ENCODE data around the gene ARHGEF25.

ARHGEF25 gene

GRCh38 chr12:57623385-57623784 lies 12.2 kb downstream of the ARHGEF25 start:
- Histone ChIP-seq H3K23ac (ENCODE audit: low read length) (no peak overlapping the region), H3K18ac (ENCODE audit: low read length) (no peak overlapping the region), H3K79me1 (ENCODE audit: low read length) (no peaks in the 10 kb centered on the region), H4K8ac (ENCODE audit: low read depth, low read length) (no peak overlapping the region), H3K36me3 (ENCODE audit: control insufficient read depth in 1 of 2, insufficient read depth in 2 of 2, low read length in 2 of 2) (no peaks in the 10 kb centered on the region), H3K4me3 (ENCODE audit: low read depth, low read length) (no peak overlapping the region), H2AFZ (ENCODE audit: insufficient read depth, low read length, poor library complexity) (no peak overlapping the region), H4K91ac (ENCODE audit: low read depth, low read length) (no peak overlapping the region), H2BK120ac (ENCODE audit: insufficient read depth, low read length, poor library complexity) (no peak overlapping the region), H3K9me3 (ENCODE audit: insufficient read depth, low read depth, low read length) (peaks cover 8% of the 10 kb centered on the region), H4K12ac (ENCODE audit: low read depth, low read length) (no peak overlapping the region), H3K14ac (ENCODE audit: low read length) (no peak overlapping the region), H3K27ac (ENCODE audit: low read depth, low read length) (no peak overlapping the region), H2BK5ac (ENCODE audit: low read depth, low read length, poor library complexity) (no peak overlapping the region), H3K27me3 (ENCODE audit: insufficient read depth, low read length) (peaks cover 80% of the 10 kb centered on the region), H3K4me2 (ENCODE audit: low read length) (no peak overlapping the region), H2BK12ac (ENCODE audit: low read length) (no peak overlapping the region), H3K79me2 (ENCODE audit: control insufficient read depth, insufficient read depth, low read length, poor library complexity) (no peaks in the 10 kb centered on the region), H3K9ac (ENCODE audit: low read length) (no peak overlapping the region), H2AK5ac (ENCODE audit: low read length) (no peak overlapping the region), H3K4me1 (ENCODE audit: control insufficient read depth in 1 of 2, insufficient read depth in 2 of 2, low read length in 2 of 2) (peaks cover 4 to 9% of the 10 kb centered on the region in 2 experiments), H3K4ac (ENCODE audit: low read depth, low read length) (no peak overlapping the region)
- WGBS (ENCODE audit: extremely low coverage, insufficient coverage, insufficient read length): 100% methylated on average over 2 of the region's 2 CpGs
- DNase-seq: no peak

GRCh38 chr12:57623811-57624390 lies 12.7 kb downstream of the ARHGEF25 start:
- no peak overlapping the region for H2AK5ac ChIP-seq (ENCODE audit: low read length)
- no peak overlapping the region for H2BK12ac ChIP-seq (ENCODE audit: low read length)
- H3K23ac ChIP-seq (ENCODE audit: low read length): no peak overlapping the region
- H3K36me3 ChIP-seq (ENCODE audit: control insufficient read depth in 1 of 2, insufficient read depth in 2 of 2, low read length in 2 of 2): no peaks in the 10 kb centered on the region
- no peak overlapping the region for H3K18ac ChIP-seq (ENCODE audit: low read length)
- WGBS (ENCODE audit: extremely low coverage, insufficient coverage, insufficient read length): no CpG with 5 or more reads among the region's 5 CpGs
- H3K14ac ChIP-seq (ENCODE audit: low read length): no peak overlapping the region
- no peak overlapping the region for H2AFZ ChIP-seq (ENCODE audit: insufficient read depth, low read length, poor library complexity)
- no peak overlapping the region for H3K27ac ChIP-seq (ENCODE audit: low read depth, low read length)
- no peak overlapping the region for H3K9ac ChIP-seq (ENCODE audit: low read length)
- no peak overlapping the region for H3K4me3 ChIP-seq (ENCODE audit: low read depth, low read length)
- H2BK5ac ChIP-seq (ENCODE audit: low read depth, low read length, poor library complexity): no peak overlapping the region
- H3K4me2 ChIP-seq (ENCODE audit: low read length): no peak overlapping the region
- no peak for DNase-seq
- H3K9me3 ChIP-seq (ENCODE audit: insufficient read depth, low read depth, low read length): peaks cover 13% of the 10 kb centered on the region
- H3K4me1 ChIP-seq (ENCODE audit: control insufficient read depth in 1 of 2, insufficient read depth in 2 of 2, low read length in 2 of 2): peaks cover 4 to 9% of the 10 kb centered on the region in 2 experiments
- peaks cover 82% of the 10 kb centered on the region for H3K27me3 ChIP-seq (ENCODE audit: insufficient read depth, low read length)
- H2BK120ac ChIP-seq (ENCODE audit: insufficient read depth, low read length, poor library complexity): no peak overlapping the region
- no peaks in the 10 kb centered on the region for H3K79me1 ChIP-seq (ENCODE audit: low read length)
- no peak overlapping the region for H4K8ac ChIP-seq (ENCODE audit: low read depth, low read length)
- H4K91ac ChIP-seq (ENCODE audit: low read depth, low read length): no peak overlapping the region
- no peak overlapping the region for H3K4ac ChIP-seq (ENCODE audit: low read depth, low read length)
- no peak overlapping the region for H4K12ac ChIP-seq (ENCODE audit: low read depth, low read length)
- H3K79me2 ChIP-seq (ENCODE audit: control insufficient read depth, insufficient read depth, low read length, poor library complexity): no peaks in the 10 kb centered on the region

- H3K4me2 ChIP-seq (ENCODE audit: low read length): no peak overlapping the region
- no peaks in the 10 kb centered on the region for H3K36me3 ChIP-seq (ENCODE audit: control insufficient read depth in 1 of 2, insufficient read depth in 2 of 2, low read length in 2 of 2)
- no peak overlapping the region for H2AK5ac ChIP-seq (ENCODE audit: low read length)
- no peak for DNase-seq
- no peak overlapping the region for H2BK5ac ChIP-seq (ENCODE audit: low read depth, low read length, poor library complexity)
- no peaks in the 10 kb centered on the region for H3K79me2 ChIP-seq (ENCODE audit: control insufficient read depth, insufficient read depth, low read length, poor library complexity)
- peaks cover 13% of the 10 kb centered on the region for H3K9me3 ChIP-seq (ENCODE audit: insufficient read depth, low read depth, low read length)
- no peak overlapping the region for H3K14ac ChIP-seq (ENCODE audit: low read length)
- no peak overlapping the region for H4K12ac ChIP-seq (ENCODE audit: low read depth, low read length)
- H3K79me1 ChIP-seq (ENCODE audit: low read length): no peaks in the 10 kb centered on the region
- H3K4me1 ChIP-seq (ENCODE audit: control insufficient read depth in 1 of 2, insufficient read depth in 2 of 2, low read length in 2 of 2): peaks cover 4 to 9% of the 10 kb centered on the region in 2 experiments
- H3K27me3 ChIP-seq (ENCODE audit: insufficient read depth, low read length): peaks cover 78% of the 10 kb centered on the region
- H3K18ac ChIP-seq (ENCODE audit: low read length): no peak overlapping the region
- no peak overlapping the region for H3K23ac ChIP-seq (ENCODE audit: low read length)
- H2BK12ac ChIP-seq (ENCODE audit: low read length): no peak overlapping the region
- no peak overlapping the region for H2BK120ac ChIP-seq (ENCODE audit: insufficient read depth, low read length, poor library complexity)
- no peak overlapping the region for H3K4me3 ChIP-seq (ENCODE audit: low read depth, low read length)
- H4K91ac ChIP-seq (ENCODE audit: low read depth, low read length): no peak overlapping the region
- no peak overlapping the region for H3K27ac ChIP-seq (ENCODE audit: low read depth, low read length)
- H3K4ac ChIP-seq (ENCODE audit: low read depth, low read length): no peak overlapping the region
- no peak overlapping the region for H2AFZ ChIP-seq (ENCODE audit: insufficient read depth, low read length, poor library complexity)
- no peak overlapping the region for H3K9ac ChIP-seq (ENCODE audit: low read length)
- no peak overlapping the region for H4K8ac ChIP-seq (ENCODE audit: low read depth, low read length)
- WGBS (ENCODE audit: extremely low coverage, insufficient coverage, insufficient read length): no CpG with 5 or more reads among the region's 8 CpGs
Observed at GRCh38 chr12:57624441-57625220, 13.4 kb downstream of the ARHGEF25 start.

GRCh38 chr12:57625261-57626032 lies 14.2 kb downstream of the ARHGEF25 start:
- Histone ChIP-seq H3K14ac (ENCODE audit: low read length) (no peak overlapping the region), H2BK120ac (ENCODE audit: insufficient read depth, low read length, poor library complexity) (no peak overlapping the region), H2AK5ac (ENCODE audit: low read length) (no peak overlapping the region), H3K4ac (ENCODE audit: low read depth, low read length) (no peak overlapping the region), H4K91ac (ENCODE audit: low read depth, low read length) (no peak overlapping the region), H4K8ac (ENCODE audit: low read depth, low read length) (no peak overlapping the region), H3K4me3 (ENCODE audit: low read depth, low read length) (no peak overlapping the region), H3K9me3 (ENCODE audit: insufficient read depth, low read depth, low read length) (peaks cover 18% of the 10 kb centered on the region), H3K79me1 (ENCODE audit: low read length) (no peaks in the 10 kb centered on the region), H3K4me2 (ENCODE audit: low read length) (no peak overlapping the region), H3K36me3 (ENCODE audit: control insufficient read depth in 1 of 2, insufficient read depth in 2 of 2, low read length in 2 of 2) (no peaks in the 10 kb centered on the region), H2BK5ac (ENCODE audit: low read depth, low read length, poor library complexity) (no peak overlapping the region), H3K18ac (ENCODE audit: low read length) (no peak overlapping the region), H4K12ac (ENCODE audit: low read depth, low read length) (no peak overlapping the region), H3K27me3 (ENCODE audit: insufficient read depth, low read length) (peaks cover 78% of the 10 kb centered on the region), H3K9ac (ENCODE audit: low read length) (no peak overlapping the region), H2AFZ (ENCODE audit: insufficient read depth, low read length, poor library complexity) (no peak overlapping the region), H3K27ac (ENCODE audit: low read depth, low read length) (no peak overlapping the region), H2BK12ac (ENCODE audit: low read length) (no peak overlapping the region), H3K4me1 (ENCODE audit: control insufficient read depth in 1 of 2, insufficient read depth in 2 of 2, low read length in 2 of 2) (peaks cover 4 to 9% of the 10 kb centered on the region in 2 experiments), H3K23ac (ENCODE audit: low read length) (no peak overlapping the region), H3K79me2 (ENCODE audit: control insufficient read depth, insufficient read depth, low read length, poor library complexity) (no peaks in the 10 kb centered on the region)
- no peak for DNase-seq
- WGBS (ENCODE audit: extremely low coverage, insufficient coverage, insufficient read length): no CpG with 5 or more reads among the region's 12 CpGs
